Measurements from ENCODE around the gene FGF3. TPM values are rescaled to one million over a fixed set of nuclear protein-coding genes. Genes with fewer than 3 reads are reported as not detected.

The FGF3 gene
- total and polyA plus RNA-seq, 9 of the 15 experiments (the other 6 are each of a cell fraction or from before 2014, with no cell fraction given): not detected

- no peak for TF ChIP-seq ZNF740 (CRISPR knock-in tag; IDR thresholded peaks at IDR 0.05)
- no peak for TF ChIP-seq ZNF740 (tag; IDR thresholded peaks at IDR 0.05)
These were observed 13.6 kb upstream of the FGF3 start (continued) for GRCh38 chr11:69832561-69833413.

- ChIA-PET POLR2A (no interaction called here), CTCF (ENCODE audit: low intra/inter-chr PET ratio) (no interaction called here)
- Histone ChIP-seq H3K4me2 (ENCODE audit: insufficient read depth, low read length) (no peak overlapping the region), H3K27ac (ENCODE audit: extremely low read depth, low read depth, low read length) (no peak overlapping the region), H3K9ac (ENCODE audit: insufficient read depth in 1 of 2, low read depth in 2 of 2, low read length in 2 of 2) (no peak overlapping the region), H3K9me3 (replicated peaks; ENCODE audit: control insufficient read depth, insufficient read depth, low read depth, low read length) (no peaks in the 10 kb centered on the region), H2AFZ (ENCODE audit: low read depth, low read length) (no peak overlapping the region), H4K20me1 (replicated peaks; ENCODE audit: control insufficient read depth, insufficient read depth, low read length) (peaks cover 10% of the 10 kb centered on the region; the same call in 1 of the 2 replicates), H3K9me1 (ENCODE audit: control insufficient read depth, insufficient read depth, low read length) (no peaks in the 10 kb centered on the region), H3K27me3 (ENCODE audit: control insufficient read depth in 2 of 2, insufficient read depth in 2 of 2, low read length in 2 of 2) (peaks cover 28 to 83% of the 10 kb centered on the region in 2 experiments), H3K79me2 (ENCODE audit: control insufficient read depth, insufficient read depth, low read length) (no peaks in the 10 kb centered on the region), H3K36me3 (ENCODE audit: control insufficient read depth, insufficient read depth, low read length) (no peaks in the 10 kb centered on the region), H3K4me3 (no peak overlapping the region), H3K4me1 (replicated peaks in 1 of 2; ENCODE audit: control insufficient read depth in 2 of 2, insufficient read depth in 2 of 2, low read length in 2 of 2) (peaks cover 0 to 8% of the 10 kb centered on the region in 2 experiments; a peak in 1 of 5 replicates)
- intact Hi-C loops (cut with micrococcal nuclease): no loop called here
- no peak for FAIRE-seq
- no peak for ATAC-seq
- no TSS peak for BruUV-seq (replicated peaks)
- TF ChIP-seq SIN3A (IDR thresholded peaks at IDR 0.05; ENCODE audit: borderline replicate concordance in 2 of 2, control insufficient read depth in 1 of 2, low read depth in 2 of 2, low read length in 2 of 2) (no peak), TAF1 (IDR thresholded peaks at IDR 0.05; ENCODE audit: control insufficient read depth, extremely low read depth, insufficient read depth, low read length, severe bottlenecking) (no peak), REST (IDR thresholded peaks at IDR 0.05; ENCODE audit: borderline replicate concordance) (no peak), REST (CRISPR knock-in tag; IDR thresholded peaks at IDR 0.05; ENCODE audit: low read depth) (no peak), ZNF24 (IDR thresholded peaks at IDR 0.05) (peak; percentile 90; the same call in 1 of the 2 replicates), RBM25 (IDR thresholded peaks at IDR 0.05; ENCODE audit: low read depth, low read length, severe bottlenecking) (peak; percentile 66), TCFL5 (CRISPR knock-in tag; conservative IDR thresholded peaks at IDR 0.05) (no peak), ADNP (tag; IDR thresholded peaks at IDR 0.05) (peak; percentile 70), BCOR (IDR thresholded peaks at IDR 0.05) (peak; percentile 29; the same call in 1 of the 2 replicates)
- no peak for DNase-seq (ENCODE audit: extremely low read depth in 1 of 4, low spot score in 3 of 4)
- WGBS (ENCODE audit: insufficient coverage, low coverage, missing lambda C conversion rate): 0% methylated on average over 2 of the region's 2 CpGs
- in situ Hi-C loops (cut with MboI): no loop called here
These were observed 12.8 kb upstream of the FGF3 start for GRCh38 chr11:69831985-69832384.

Measured in K562 (cell line).